H1 (cell line): ENCODE results near the gene EMX1. TPM values are rescaled to one million over a fixed set of nuclear protein-coding genes. Genes with fewer than 3 reads are reported as not detected.

Experiments
- CTCF ChIA-PET: fragments of 300-600 bp; sonication (Branson Sonifier 250); formaldehyde crosslinking; loops from one replicate; lab custom pipeline; 2021; ENCODE audit not compliant: partially characterized antibody; lab: Charles Lee
- POLR2A ChIA-PET: fragments of 300-600 bp; sonication (Branson Sonifier 250); formaldehyde crosslinking; loops from one replicate; lab custom pipeline; 2021; ENCODE audit warnings: inconsistent platforms; ENCODE audit not compliant: partially characterized antibody; lab: Charles Lee
- DNase-seq, 2 experiments: peaks; one replicate each; pipeline versions ENCODE4 v3.0.0 to v3.0.0-alpha.2; 2010 to 2022; ENCODE audit warnings: low spot score in 2 of 2, low read depth in 1 of 2, mixed read lengths in 1 of 2
- FAIRE-seq: peaks from 2 replicates; lab custom pipeline; 2011; peaks lifted over from hg19 to GRCh38; lab: Jason Lieb, UNC
- H2AFZ ChIP-seq: 2 replicates; pipeline ENCODE4 v1.8.1; 2012; ENCODE audit warnings: low read length, inconsistent platforms
- H2AK5ac ChIP-seq: 2 replicates; pipeline ENCODE4 v1.6.1; 2013; ENCODE audit warnings: low read depth, low read length
- H2BK120ac ChIP-seq: replicated peaks from 2 replicates; pipeline ENCODE3; 2013; ENCODE audit warnings: low read depth, low read length, inconsistent platforms
- H2BK12ac ChIP-seq: 2 replicates; pipeline ENCODE4 v1.6.1; 2013; ENCODE audit warnings: low read depth, low read length
- H2BK15ac ChIP-seq: 2 replicates; pipeline ENCODE4 v1.6.1; 2013; ENCODE audit warnings: low read length
- H2BK20ac ChIP-seq: 2 replicates; pipeline ENCODE4 v1.6.1; 2013; ENCODE audit warnings: low read length
- H2BK5ac ChIP-seq: 2 replicates; pipeline ENCODE4 v1.6.1; 2013; ENCODE audit warnings: low read depth, low read length
- H3K14ac ChIP-seq: 2 replicates; pipeline ENCODE4 v1.6.1; 2013; ENCODE audit warnings: inconsistent platforms; ENCODE audit not compliant: insufficient read length
- H3K18ac ChIP-seq: 2 replicates; pipeline ENCODE4 v1.6.1; 2013; ENCODE audit warnings: low read length; ENCODE audit errors: extremely low read depth
- H3K23ac ChIP-seq: 2 replicates; pipeline ENCODE4 v1.6.1; 2013; ENCODE audit warnings: inconsistent platforms; ENCODE audit not compliant: insufficient read length
- H3K23me2 ChIP-seq: 2 replicates; pipeline ENCODE4 v1.6.1; 2013; ENCODE audit warnings: low read depth, low read length
- H3K27ac ChIP-seq: 2 replicates; pipeline ENCODE4 v1.6.1; 2011; ENCODE audit warnings: low read depth, low read length, inconsistent platforms
- H3K27me3 ChIP-seq, 4 experiments: replicated peaks in 1 of 4; 1 replicate in 1 of 4; 2 replicates in 3 of 4; pipeline versions ENCODE4 v1.6.1 to v1.8.1; 2011 to 2013; ENCODE audit warnings: low read length in 3 of 4, mild to moderate bottlenecking in 3 of 4, inconsistent platforms in 2 of 4, mixed read lengths in 2 of 4, moderate library complexity in 1 of 4; ENCODE audit not compliant: control insufficient read depth in 3 of 4, insufficient read depth in 3 of 4; ENCODE audit errors: extremely low read depth in 1 of 4
- H3K36me3 ChIP-seq, 4 experiments: 2 replicates each; pipeline versions ENCODE4 v1.6.1 to v1.8.1; 2011 to 2013; ENCODE audit warnings: mild to moderate bottlenecking in 4 of 4, low read length in 3 of 4, moderate library complexity in 2 of 4, control low read depth in 1 of 4, inconsistent platforms in 1 of 4; ENCODE audit not compliant: insufficient read depth in 4 of 4, control insufficient read depth in 2 of 4
- H3K4ac ChIP-seq: replicated peaks from 2 replicates; pipeline ENCODE3; 2013; ENCODE audit warnings: low read length, low read depth, mixed read lengths, inconsistent platforms; ENCODE audit not compliant: insufficient read length
- H3K4me1 ChIP-seq, 4 experiments: replicated peaks in 1 of 4; 1 replicate in 1 of 4; 2 replicates in 3 of 4; pipeline versions ENCODE4 v1.6.1 to v1.8.1; 2011 to 2013; ENCODE audit warnings: low read length in 3 of 4, inconsistent platforms in 2 of 4, mixed read lengths in 1 of 4; ENCODE audit not compliant: insufficient read depth in 4 of 4, control insufficient read depth in 3 of 4
- H3K4me2 ChIP-seq, 2 experiments: 2 replicates each; pipeline versions ENCODE4 v1.6.1 to v1.8.1; 2011 to 2013; ENCODE audit warnings: low read depth in 2 of 2, low read length in 2 of 2, control low read depth in 1 of 2, inconsistent platforms in 1 of 2, mild to moderate bottlenecking in 1 of 2; ENCODE audit not compliant: insufficient read depth in 1 of 2
- H3K4me3 ChIP-seq, 4 experiments: fragments of 200-600, 300-600 bp in 1 of 4; sonication (generic), shearing (Covaris generic), sonication (Bioruptor Twin) in 1 of 4; 2 replicates each; pipeline versions ENCODE4 v1.5.1 to v1.8.1; 2011 to 2016; ENCODE audit warnings: low read length in 4 of 4, low read depth in 3 of 4, control low read depth in 2 of 4, inconsistent platforms in 2 of 4, mild to moderate bottlenecking in 2 of 4, mixed read lengths in 1 of 4, moderate library complexity in 1 of 4; ENCODE audit not compliant: insufficient read depth in 2 of 4; ENCODE audit errors: extremely low read depth in 1 of 4
- H3K56ac ChIP-seq: replicated peaks from 2 replicates; pipeline ENCODE3; 2013; ENCODE audit warnings: low read depth, mild to moderate bottlenecking, mixed read lengths, low read length, inconsistent platforms; ENCODE audit not compliant: insufficient read length
- H3K79me1 ChIP-seq: 2 replicates; pipeline ENCODE4 v1.6.1; 2013; ENCODE audit warnings: low read depth, low read length, control low read depth
- H3K79me2 ChIP-seq, 2 experiments: 2 replicates each; pipeline versions ENCODE4 v1.6.1 to v1.8.1; 2012 to 2013; ENCODE audit warnings: low read length in 2 of 2, mild to moderate bottlenecking in 2 of 2, inconsistent platforms in 1 of 2; ENCODE audit not compliant: insufficient read depth in 2 of 2, control insufficient read depth in 1 of 2
- H3K9ac ChIP-seq, 4 experiments: replicated peaks in 1 of 4; 1 replicate in 1 of 4; 2 replicates in 3 of 4; pipeline versions ENCODE4 v1.6.1 to v1.8.1; 2011 to 2013; ENCODE audit warnings: low read depth in 3 of 4, low read length in 3 of 4, control low read depth in 2 of 4, mild to moderate bottlenecking in 2 of 4, moderate library complexity in 2 of 4, inconsistent platforms in 1 of 4; ENCODE audit errors: extremely low read depth in 1 of 4
- H3K9me3 ChIP-seq, 2 experiments: 2 replicates each; pipeline versions ENCODE4 v1.6.1 to v1.8.1; 2012 to 2013; ENCODE audit warnings: mild to moderate bottlenecking in 2 of 2, moderate library complexity in 2 of 2, control low read depth in 1 of 2, inconsistent platforms in 1 of 2, low read depth in 1 of 2, low read length in 1 of 2, mixed read lengths in 1 of 2; ENCODE audit not compliant: insufficient read depth in 2 of 2
- H4K20me1 ChIP-seq, 2 experiments: replicated peaks in 1 of 2; 2 replicates each; pipeline versions ENCODE3 to v1.8.1; 2011 to 2013; ENCODE audit warnings: inconsistent platforms in 2 of 2, low read length in 2 of 2, mild to moderate bottlenecking in 1 of 2; ENCODE audit not compliant: insufficient read depth in 2 of 2, control insufficient read depth in 1 of 2
- H4K5ac ChIP-seq: 2 replicates; pipeline ENCODE4 v1.6.1; 2013; ENCODE audit warnings: low read length, low read depth, mixed read lengths, inconsistent platforms; ENCODE audit not compliant: insufficient read length
- H4K8ac ChIP-seq: 2 replicates; pipeline ENCODE4 v1.8.0; 2013; ENCODE audit warnings: mild to moderate bottlenecking, moderate library complexity, low read length, inconsistent platforms; ENCODE audit not compliant: insufficient read depth; ENCODE audit errors: extremely low read depth
- H4K91ac ChIP-seq: replicated peaks from 2 replicates; pipeline ENCODE3; 2013; ENCODE audit warnings: low read length, mixed read lengths, inconsistent platforms; ENCODE audit not compliant: insufficient read length
- CHD2 ChIP-seq: IDR thresholded peaks from 2 replicates; pipeline ENCODE4 v1.6.1; 2012; ENCODE audit warnings: low read length, improper control_type of control experiment
- EGR1 ChIP-seq: IDR thresholded peaks from 2 replicates; pipeline ENCODE4 v1.6.1; 2011; ENCODE audit warnings: low read depth, low read length, borderline replicate concordance
- EZH2 ChIP-seq: fragments of 200-600 bp; sonication (generic); IDR thresholded peaks from 2 replicates; pipeline ENCODE4 v1.7.1; 2012; ENCODE audit warnings: low read depth, mild to moderate bottlenecking, moderate library complexity, low read length, inconsistent platforms; ENCODE audit not compliant: severe bottlenecking
- FOSL1 ChIP-seq: IDR thresholded peaks from 2 replicates; pipeline ENCODE4 v1.6.1; 2011; ENCODE audit warnings: mild to moderate bottlenecking, low read depth, low read length, moderate library complexity; ENCODE audit not compliant: insufficient read depth
- HDAC6 ChIP-seq: IDR thresholded peaks from one replicate; pipeline ENCODE4 v1.7.1; 2012; ENCODE audit warnings: low read depth, mild to moderate bottlenecking, inconsistent platforms, low read length, moderate library complexity
- KDM4A ChIP-seq: IDR thresholded peaks from one replicate; pipeline ENCODE4 v1.7.1; 2012; ENCODE audit warnings: low read depth, mild to moderate bottlenecking, moderate library complexity, low read length, inconsistent platforms; ENCODE audit not compliant: severe bottlenecking
- KDM5A ChIP-seq: fragments of 200-600 bp; IDR thresholded peaks from 2 replicates; pipeline ENCODE4 v1.7.1; 2012; ENCODE audit warnings: mild to moderate bottlenecking, low read length, inconsistent platforms, mixed read lengths
- NRF1 ChIP-seq: IDR thresholded peaks from 2 replicates; pipeline ENCODE4 v1.6.1; 2011; ENCODE audit warnings: mild to moderate bottlenecking, low read depth, low read length, improper control_type of control experiment
- RAD21 ChIP-seq, 2 experiments: IDR thresholded peaks in 1 of 2; conservative IDR thresholded peaks in 1 of 2; 2 replicates each; pipeline ENCODE4 v1.6.1; 2011; ENCODE audit warnings: low read depth in 2 of 2, low read length in 2 of 2, improper control_type of control experiment in 1 of 2, inconsistent platforms in 1 of 2, mild to moderate bottlenecking in 1 of 2, moderate library complexity in 1 of 2
- RBBP5 ChIP-seq: IDR thresholded peaks from 2 replicates; pipeline ENCODE4 v1.7.1; 2012; ENCODE audit warnings: low read depth, mild to moderate bottlenecking, inconsistent platforms, low read length, moderate library complexity, borderline replicate concordance
- RNF2 ChIP-seq: fragments of 200-900, 300-1000 bp; sonication (generic); IDR thresholded peaks from 2 replicates; pipeline ENCODE4 v1.7.1; 2016; ENCODE audit warnings: borderline replicate concordance, low read depth, mild to moderate bottlenecking, antibody characterized with exemption, low read length; ENCODE audit not compliant: poor library complexity, severe bottlenecking; ENCODE audit errors: missing control alignments
- TEAD4 ChIP-seq: IDR thresholded peaks from 2 replicates; pipeline ENCODE4 v1.6.1; 2012; ENCODE audit warnings: low read depth, low read length, inconsistent platforms, mixed read lengths
- ZNF274 ChIP-seq: IDR thresholded peaks from 2 replicates; pipeline ENCODE4 v1.7.0; 2012; ENCODE audit warnings: low read length, borderline replicate concordance; ENCODE audit errors: extremely low read depth
- WGBS, 2 experiments: shearing (Covaris generic) in 1 of 2; methylation state at CpG; one replicate each; pipeline versions ENCODE4 v1.1.6 to v1.1.7; 2013 to 2015; ENCODE audit warnings: low lambda C conversion rate in 2 of 2, mixed read lengths in 2 of 2, inconsistent platforms in 1 of 2, low coverage in 1 of 2, missing lambda C conversion rate in 1 of 2; ENCODE audit not compliant: insufficient replicate concordance in 2 of 2, insufficient coverage in 1 of 2, insufficient read length in 1 of 2; ENCODE audit errors: extremely low coverage in 1 of 2, missing lambda C conversion rate in 1 of 2; 5-methylcytosine and 5-hydroxymethylcytosine counted together
- polyA plus RNA-seq, 7 experiments: library from polyadenylated mRNA; depleted of rRNA in 3 of 7; stranded (reverse) in 5 of 7; unstranded in 2 of 7; fragments of >200 nt in 5 of 7; fragments of 200-250 nt in 2 of 7; gene quantifications; 1 replicate in 5 of 7; 2 replicates in 1 of 7; 4 replicates in 1 of 7; pipeline versions ENCODE4 v1.2.1 to v1.2.3, GENCODE V29; 2011 to 2013; ENCODE audit warnings: missing spikeins in 2 of 7, mixed read lengths in 2 of 7
- total RNA-seq: library from RNA; stranded (reverse); fragmentation: NEBNext Ultra II Directional; extraction: Animal tissue kit (Norgen Biotek cat#: 25700); gene quantifications from 2 replicates; pipeline ENCODE4 v1.2.1, GENCODE V29; 2021

Gene EMX1
- total and polyA plus RNA-seq, 2 of the 8 experiments (the other 6 are each of a cell fraction or from before 2014, with no cell fraction given): 2.4 to 4.9 TPM

- no peak overlapping the region for H3K4ac ChIP-seq
- no peaks in the 10 kb centered on the region for H3K9me3 ChIP-seq
- no peak overlapping the region for H4K5ac ChIP-seq
- H4K8ac ChIP-seq: no peak overlapping the region
- no peak overlapping the region for H4K91ac ChIP-seq
- ChIA-PET POLR2A (interaction anchor here (0.7 to 1.5 kb wide), 3 partner anchors 24 to 88 kb away, joined by 3 read pairs; partner anchors contain the start of gene SPR), CTCF (interaction anchor here (1.1 to 6.3 kb wide), 22 partner anchors 11 to 262 kb away, joined by 4 to 113 read pairs (median 10); partner anchors contain the start of gene SPR)
- H3K79me2 ChIP-seq: no peaks in the 10 kb centered on the region
- no peak for DNase-seq
- H3K9ac ChIP-seq: no peak overlapping the region
- no peak overlapping the region for H2BK12ac ChIP-seq
- 15% methylated on average over 3 of the region's 3 CpGs; no CpG with 5 or more reads in 1 of the 2 experiments for WGBS, 2 experiments
- H3K56ac ChIP-seq: no peak overlapping the region
- H3K23me2 ChIP-seq: no peaks in the 10 kb centered on the region
- no peak overlapping the region for H2AFZ ChIP-seq
- H2BK20ac ChIP-seq: no peak overlapping the region
- peaks cover 0 to 2% (median 0%) of the 10 kb centered on the region in 4 experiments; a peak in 1 of 7 replicates for H3K27me3 ChIP-seq
- H3K4me1 ChIP-seq: peaks cover 5 to 21% (median 17%) of the 10 kb centered on the region in 4 experiments
- FAIRE-seq: peak; percentile 77
- H3K36me3 ChIP-seq: 0 out of 8 replicates have a peak, but pooled peaks cover 0 to 2% (median 0%) of the 10 kb centered on the region in 4 experiments
- no peak overlapping the region for H3K18ac ChIP-seq
- H2BK120ac ChIP-seq: no peak overlapping the region
- peak overlapping the region; percentile 31; the same call in 1 of the 2 replicates for H2BK5ac ChIP-seq
- no peak overlapping the region for H2AK5ac ChIP-seq
- H3K4me3 ChIP-seq: no peak overlapping the region; a peak in 1 of 8 replicates
- no peak overlapping the region for H3K14ac ChIP-seq
- peak overlapping the region; percentile 31 to 55; a peak in 3 of 4 replicates for H3K4me2 ChIP-seq
- no peaks in the 10 kb centered on the region for H3K79me1 ChIP-seq
- no peaks in the 10 kb centered on the region for H4K20me1 ChIP-seq
- no peak overlapping the region for H3K27ac ChIP-seq
- no peak overlapping the region for H2BK15ac ChIP-seq
- H3K23ac ChIP-seq: no peak overlapping the region
- no peak for TF ChIP-seq RBBP5
- TF ChIP-seq HDAC6: no peak
- no peak for TF ChIP-seq CHD2
- TF ChIP-seq RNF2: no peak
- TF ChIP-seq TEAD4: no peak
- TF ChIP-seq EZH2: no peak
- no peak for TF ChIP-seq EGR1
- no peak for TF ChIP-seq FOSL1
- no peak for TF ChIP-seq KDM5A
- no peak for TF ChIP-seq NRF1
- TF ChIP-seq ZNF274: no peak
- no peak for TF ChIP-seq KDM4A
- no peak for TF ChIP-seq RAD21 (IDR thresholded peaks at IDR 0.05 in 1 of 2, conservative IDR thresholded peaks at IDR 0.05 in 1 of 2; ENCODE audit: low read depth in 2 of 2, low read length in 2 of 2)
These were observed 57.7 kb downstream of the EMX1 start for GRCh38 chr2:72975017-72975416.
